Hematopoietic multipotent progenitor cell treated with erythropoietin and hydrocortisone succinate and interleukin-3 and kit ligand, for 4 days (in vitro differentiated cells): Measurements from ENCODE around the gene NNAT.
A peak's percentile ranks its signal among the peaks of the same experiment; 100 is the strongest.

ENCODE experiments used
- DNase-seq: peaks from one replicate; pipeline ENCODE4 v3.0.0-alpha.2; 2015

NNAT gene

GRCh38 chr20:37567671-37568588 lies 46.9 kb downstream of the NNAT start:
- peak; percentile 51 for DNase-seq

GRCh38 chr20:37570419-37570818 lies 49.4 kb downstream of the NNAT start:
- no peak for DNase-seq

GRCh38 chr20:37571033-37571432 lies 50.0 kb downstream of the NNAT start:
- no peak for DNase-seq
